OCI-LY7 (cell line): ENCODE measurements around the gene RASD1. TPM values are rescaled to one million over a fixed set of nuclear protein-coding genes. Genes with fewer than 3 reads are reported as not detected.

Experiments used
- BruUV-seq: library from RNA; stranded (reverse); fragments of 400-500 nt; replicated peaks from 2 replicates; lab custom pipeline; 2021; lab: Mats Ljungman, UMichigan
- CTCF ChIA-PET: fragments of 300-600 bp; sonication (Branson Sonifier 250); formaldehyde crosslinking; loops from one replicate; lab custom pipeline; 2022; ENCODE audit warnings: antibody characterized with exemption; ENCODE audit not compliant: unreplicated experiment; lab: Charles Lee
- POLR2A ChIA-PET: fragments of 300-600 bp; sonication (Branson Sonifier 250); formaldehyde crosslinking; loops from one replicate; lab custom pipeline; 2022; ENCODE audit warnings: antibody characterized with exemption; lab: Charles Lee
- DNase-seq: peaks from one replicate; pipeline ENCODE4 v3.0.0-alpha.2; 2015; ENCODE audit warnings: low spot score
- H2AFZ ChIP-seq: fragments of 200-600 bp; sonication (generic), shearing (Covaris generic); 2 replicates; pipeline ENCODE4 v1.6.1; 2014; ENCODE audit warnings: mild to moderate bottlenecking, antibody characterized with exemption, low read length, moderate library complexity
- H3K27ac ChIP-seq: fragments of 200-600 bp; sonication (generic); 2 replicates; pipeline ENCODE4 v1.5.1; 2014; ENCODE audit warnings: mixed run types, low read depth, mild to moderate bottlenecking, moderate library complexity, low read length, inconsistent platforms; ENCODE audit not compliant: poor library complexity, severe bottlenecking
- H3K36me3 ChIP-seq: fragments of 200-600 bp; sonication (generic); 2 replicates; pipeline ENCODE4 v1.6.1; 2014; ENCODE audit warnings: mild to moderate bottlenecking, antibody characterized with exemption, low read length, moderate library complexity, mixed read lengths; ENCODE audit not compliant: insufficient read depth
- H3K4me1 ChIP-seq: fragments of 200-600 bp; sonication (generic); 2 replicates; pipeline ENCODE4 v1.5.1; 2014; ENCODE audit warnings: mild to moderate bottlenecking, low read length; ENCODE audit not compliant: insufficient read depth, poor library complexity, severe bottlenecking
- H3K4me2 ChIP-seq: fragments of 200-600 bp; sonication (generic); 2 replicates; pipeline ENCODE4 v1.6.1; 2014; ENCODE audit warnings: mild to moderate bottlenecking, low read length
- H3K4me3 ChIP-seq: fragments of 200-600 bp; sonication (generic); 2 replicates; pipeline ENCODE4 v1.5.1; 2014; ENCODE audit warnings: mild to moderate bottlenecking, low read depth, low read length; ENCODE audit not compliant: poor library complexity, severe bottlenecking
- H3K79me2 ChIP-seq: fragments of 200-600 bp; sonication (generic); 2 replicates; pipeline ENCODE4 v1.6.1; 2016; ENCODE audit warnings: low read depth, mild to moderate bottlenecking, low read length, moderate library complexity, mixed read lengths; ENCODE audit not compliant: insufficient read depth
- H3K9me2 ChIP-seq: fragments of 200-600 bp; sonication (generic); 2 replicates; pipeline ENCODE4 v1.6.1; 2016; ENCODE audit warnings: mild to moderate bottlenecking, low read length, mixed read lengths; ENCODE audit not compliant: insufficient read depth
- H3K9me3 ChIP-seq: fragments of 200-600 bp; sonication (generic); 2 replicates; pipeline ENCODE4 v1.6.1; 2014; ENCODE audit warnings: mild to moderate bottlenecking, mixed run types, low read length, mixed read lengths
- H4K20me1 ChIP-seq: fragments of 200-600 bp; sonication (generic); 2 replicates; pipeline ENCODE4 v1.6.1; 2014; ENCODE audit warnings: mild to moderate bottlenecking, antibody characterized with exemption, low read length, moderate library complexity, mixed read lengths; ENCODE audit not compliant: insufficient read depth
- CTCF ChIP-seq: fragments of 200-600 bp; sonication (generic); conservative IDR thresholded peaks from 2 replicates; pipeline ENCODE4 v1.5.1; 2014; ENCODE audit warnings: mild to moderate bottlenecking, antibody characterized with exemption, low read length, moderate library complexity, mixed read lengths
- EZH2phosphoT487 ChIP-seq: fragments of 200-600 bp; sonication (generic); IDR thresholded peaks from 2 replicates; pipeline ENCODE4 v1.6.1; 2018; ENCODE audit warnings: low read depth, borderline replicate concordance, mild to moderate bottlenecking, mixed run types, antibody characterized with exemption, low read length, moderate library complexity, mixed read lengths
- intact Hi-C: fragments of 100-400 bp; cut with micrococcal nuclease; formaldehyde crosslinking; loops from one replicate; pipeline ENCODE4 v1.10.0; 2022; ENCODE audit not compliant: unreplicated experiment
- total RNA-seq, 2 experiments: library from RNA; depleted of rRNA in 1 of 2; stranded (reverse); fragments of >200 nt in 1 of 2; shearing (Covaris generic) in 1 of 2; gene quantifications; 2 replicates each; pipeline ENCODE4 v1.2.3, GENCODE V29; 2014 to 2022

The RASD1 gene
- total RNA-seq, 2 experiments from 2014 or later, result 0.19 TPM; not detected in 1

GRCh38 chr17:17492085-17492484 is 4.1 kb downstream of the RASD1 start:
- H4K20me1 ChIP-seq, result peaks cover 3% of the 10 kb centered on the region; the same call in 1 of the 2 replicates
- H3K27ac ChIP-seq, result no peak overlapping the region
- H3K36me3 ChIP-seq, result peaks cover 51% of the 10 kb centered on the region
- no peak overlapping the region for H3K4me2 ChIP-seq
- no TSS peak for BruUV-seq
- H3K79me2 ChIP-seq, result no peaks in the 10 kb centered on the region
- DNase-seq, result no peak
- H3K4me3 ChIP-seq, result no peak overlapping the region
- no peaks in the 10 kb centered on the region for H3K9me3 ChIP-seq
- intact Hi-C loops, result no loop called here
- no peaks in the 10 kb centered on the region for H3K9me2 ChIP-seq
- ChIA-PET POLR2A (no interaction called here), CTCF (interaction anchor here (0.6 kb wide), 1 partner anchor 15 kb away, joined by 3 read pairs; no protein-coding TSS in a partner anchor)
- TF ChIP-seq CTCF, result no peak
- TF ChIP-seq EZH2phosphoT487, result no peak
- no peak overlapping the region for H2AFZ ChIP-seq
- H3K4me1 ChIP-seq, result peaks cover 8% of the 10 kb centered on the region

- POLR2A ChIA-PET, result no interaction called here
- H4K20me1 ChIP-seq, result peaks cover 3% of the 10 kb centered on the region; the same call in 1 of the 2 replicates
- no peaks in the 10 kb centered on the region for H3K9me3 ChIP-seq
- no peak overlapping the region for H3K27ac ChIP-seq
- no peaks in the 10 kb centered on the region for H3K79me2 ChIP-seq
- H3K9me2 ChIP-seq, result no peaks in the 10 kb centered on the region
- no peak overlapping the region for H3K4me2 ChIP-seq
- H3K4me3 ChIP-seq, result no peak overlapping the region
- CTCF ChIA-PET, result no interaction called here
- H2AFZ ChIP-seq, result no peak overlapping the region
- peaks cover 51% of the 10 kb centered on the region for H3K36me3 ChIP-seq
- peaks cover 4% of the 10 kb centered on the region for H3K4me1 ChIP-seq
- intact Hi-C loops, result no loop called here
- no peak for TF ChIP-seq EZH2phosphoT487
- no peak for TF ChIP-seq CTCF
- no peak for DNase-seq
- no TSS peak for BruUV-seq
Measured at GRCh38 chr17:17491546-17491988, 4.6 kb downstream of the RASD1 start.

- Histone ChIP-seq H3K27ac (no peak overlapping the region), H3K4me3 (no peak overlapping the region), H3K9me2 (no peaks in the 10 kb centered on the region), H2AFZ (no peak overlapping the region), H3K36me3 (peaks cover 51% of the 10 kb centered on the region), H3K4me2 (no peak overlapping the region), H3K4me1 (no peaks in the 10 kb centered on the region), H3K79me2 (no peaks in the 10 kb centered on the region), H3K9me3 (no peaks in the 10 kb centered on the region), H4K20me1 (peaks cover 3% of the 10 kb centered on the region; the same call in 1 of the 2 replicates)
- POLR2A ChIA-PET, result no interaction called here
- no peak for TF ChIP-seq EZH2phosphoT487
- no peak for TF ChIP-seq CTCF
- CTCF ChIA-PET, result no interaction called here
- intact Hi-C loops, result no loop called here
- DNase-seq, result no peak
- BruUV-seq, result no TSS peak
Measured at GRCh38 chr17:17491031-17491471, 5.1 kb downstream of the RASD1 start.
